Retinal pigment epithelial cell (primary cell): Measurements from ENCODE around the gene RBPJ.

Experiments used
- DNase-seq: peaks from one replicate; pipeline ENCODE4 v3.0.0-alpha.2; 2010; ENCODE audit warnings: low read depth
- H3K4me3 ChIP-seq: 2 replicates; pipeline ENCODE4 v1.5.1; 2011; ENCODE audit warnings: mild to moderate bottlenecking, low read length, control low read depth, moderate library complexity
- CTCF ChIP-seq: conservative IDR thresholded peaks from 2 replicates; pipeline ENCODE4 v1.5.1; 2011; ENCODE audit warnings: low read depth, low read length, control low read depth, inconsistent platforms

RBPJ gene

GRCh38 chr4:26464420-26465095 is 143.7 kb downstream of the RBPJ start:
- no peak for TF ChIP-seq CTCF

GRCh38 chr4:26466578-26467270 is 145.9 kb downstream of the RBPJ start:
- H3K4me3 ChIP-seq: no peak overlapping the region
- DNase-seq: no peak
- no peak for TF ChIP-seq CTCF

More at GRCh38 chr4:26464420-26465095, 143.7 kb downstream of the RBPJ start:
- no peak for DNase-seq
- no peak overlapping the region for H3K4me3 ChIP-seq

DNA sequence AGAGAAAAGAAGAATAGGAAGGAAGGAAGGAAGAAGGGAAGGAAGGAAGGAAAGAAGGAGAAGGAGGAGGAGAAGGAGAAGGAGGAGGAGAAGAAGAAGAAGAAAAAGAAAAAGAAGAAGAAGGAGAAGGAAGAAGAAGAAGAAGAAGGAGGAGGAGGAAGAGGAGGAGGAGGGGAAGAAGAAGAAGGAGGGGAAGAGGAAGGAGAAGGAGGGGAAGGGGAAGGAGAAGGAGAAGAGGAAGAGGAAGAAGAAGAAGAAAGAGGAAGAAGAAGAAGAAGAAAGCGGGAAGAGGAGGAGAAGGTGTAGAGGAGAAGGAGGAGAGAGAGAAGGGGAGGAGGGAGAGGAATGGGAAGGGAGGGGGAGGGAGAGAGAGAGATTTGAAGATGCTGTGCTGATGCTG is 146.9 kb downstream of the RBPJ start:
- no peak for DNase-seq
- TF ChIP-seq CTCF: no peak
- H3K4me3 ChIP-seq: no peak overlapping the region

- no peak for DNase-seq
- H3K4me3 ChIP-seq: no peak overlapping the region
- no peak for TF ChIP-seq CTCF
Measured at GRCh38 chr4:26468283-26468949, 147.6 kb downstream of the RBPJ start.

DNA sequence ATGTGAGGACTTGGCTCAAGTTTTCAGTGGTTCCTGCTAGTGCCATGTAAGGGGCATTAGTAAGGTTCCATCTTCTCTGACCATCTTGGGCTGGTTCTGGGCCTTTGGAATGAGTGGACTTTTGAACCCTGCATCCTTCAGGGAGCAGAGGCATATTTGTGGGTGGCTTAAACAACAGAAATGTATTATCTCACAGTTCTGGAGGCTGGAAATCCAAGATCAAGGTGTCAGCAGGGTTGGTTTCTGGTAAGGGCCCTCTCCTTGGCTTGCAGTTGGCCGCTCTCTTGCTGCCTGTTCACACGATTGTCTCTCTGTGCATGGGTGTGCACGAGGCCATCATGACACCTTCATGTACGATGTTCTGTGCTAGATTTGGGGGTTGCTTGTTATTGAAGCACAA is 148.2 kb downstream of the RBPJ start:
- H3K4me3 ChIP-seq: no peak overlapping the region
- no peak for DNase-seq
- TF ChIP-seq CTCF: no peak

GRCh38 chr4:26471890-26472289 is 151.1 kb downstream of the RBPJ start:
- H3K4me3 ChIP-seq: no peak overlapping the region
- TF ChIP-seq CTCF: no peak
- no peak for DNase-seq
